Stimulated activated CD8-positive, alpha-beta memory T cell treated with anti-CD3 and anti-CD28 coated beads, Interleukin-7, amount 100 ng/mL, for 4 hours (primary cell): ENCODE data around the gene PUM2.
"Not testable (repeated sequence)": the region's sequence is repeated elsewhere in the genome, so short reads cannot be mapped to it uniquely, and the experiment has no call there.

ENCODE experiments used
- DNase-seq, 2 donors: peaks; one replicate each; pipeline ENCODE4 v3.0.0-alpha.2; 2020; ENCODE audit warnings: low read depth in 2 of 2

Gene PUM2

GRCh38 chr2:20291106-20291564 is 59.5 kb downstream of the PUM2 start:
- no peak for DNase-seq

- DNase-seq, result no peak
Observed at GRCh38 chr2:20288642-20289340, 61.9 kb downstream of the PUM2 start.

GRCh38 chr2:20282916-20283592 is 67.6 kb downstream of the PUM2 start:
- no peak for DNase-seq

GRCh38 chr2:20281876-20282275 is 68.8 kb downstream of the PUM2 start:
- DNase-seq, result no peak

- DNase-seq, result no peak
Observed at GRCh38 chr2:20273042-20273441, 77.6 kb downstream of the PUM2 start.

- DNase-seq, result not testable (repeated sequence)
Observed at GRCh38 chr2:20268317-20268716, 82.3 kb downstream of the PUM2 start.

GRCh38 chr2:20267529-20267928 is 83.1 kb downstream of the PUM2 start:
- DNase-seq, result no peak

- no peak for DNase-seq
Observed at GRCh38 chr2:20264629-20265028, 86.0 kb downstream of the PUM2 start.

- no peak for DNase-seq
Observed at GRCh38 chr2:20257411-20257810, 93.2 kb downstream of the PUM2 start.

- no peak for DNase-seq
Observed at GRCh38 chr2:20254731-20255130, 95.9 kb downstream of the PUM2 start.

- no peak for DNase-seq
Observed at GRCh38 chr2:20250436-20250835, 100.2 kb downstream of the PUM2 start.

- no peak for DNase-seq
Observed at GRCh38 chr2:20249170-20249569, 101.5 kb downstream of the PUM2 start.

GRCh38 chr2:20247084-20247483 is 103.6 kb downstream of the PUM2 start:
- no peak for DNase-seq

GRCh38 chr2:20243637-20244036 is 107.0 kb downstream of the PUM2 start:
- DNase-seq, result not testable (repeated sequence)

GRCh38 chr2:20242727-20243377 is 107.8 kb downstream of the PUM2 start:
- no peak for DNase-seq

- no peak for DNase-seq
Observed at GRCh38 chr2:20241973-20242726, 108.5 kb downstream of the PUM2 start.

- not testable (repeated sequence) for DNase-seq
Observed at GRCh38 chr2:20240291-20240690, 110.4 kb downstream of the PUM2 start.

- DNase-seq, result no peak
Observed at GRCh38 chr2:20236496-20236895, 114.1 kb downstream of the PUM2 start.

GRCh38 chr2:20235655-20236305 is 114.9 kb downstream of the PUM2 start:
- no peak for DNase-seq

- DNase-seq, result not testable (repeated sequence)
Observed at GRCh38 chr2:20234597-20234996, 116.0 kb downstream of the PUM2 start.

GRCh38 chr2:20232837-20233207 is 117.8 kb downstream of the PUM2 start:
- DNase-seq, result no peak

GRCh38 chr2:20231598-20232026 is 119.0 kb downstream of the PUM2 start:
- no peak for DNase-seq
